ENCODE data around the gene SKA2. TPM values are rescaled to one million over a fixed set of nuclear protein-coding genes. Genes with fewer than 3 reads are reported as not detected.

Gene SKA2
- total RNA-seq, 6 donors from 2014 or later: 10.5 to 37.0 (median 23.9) TPM

DNA sequence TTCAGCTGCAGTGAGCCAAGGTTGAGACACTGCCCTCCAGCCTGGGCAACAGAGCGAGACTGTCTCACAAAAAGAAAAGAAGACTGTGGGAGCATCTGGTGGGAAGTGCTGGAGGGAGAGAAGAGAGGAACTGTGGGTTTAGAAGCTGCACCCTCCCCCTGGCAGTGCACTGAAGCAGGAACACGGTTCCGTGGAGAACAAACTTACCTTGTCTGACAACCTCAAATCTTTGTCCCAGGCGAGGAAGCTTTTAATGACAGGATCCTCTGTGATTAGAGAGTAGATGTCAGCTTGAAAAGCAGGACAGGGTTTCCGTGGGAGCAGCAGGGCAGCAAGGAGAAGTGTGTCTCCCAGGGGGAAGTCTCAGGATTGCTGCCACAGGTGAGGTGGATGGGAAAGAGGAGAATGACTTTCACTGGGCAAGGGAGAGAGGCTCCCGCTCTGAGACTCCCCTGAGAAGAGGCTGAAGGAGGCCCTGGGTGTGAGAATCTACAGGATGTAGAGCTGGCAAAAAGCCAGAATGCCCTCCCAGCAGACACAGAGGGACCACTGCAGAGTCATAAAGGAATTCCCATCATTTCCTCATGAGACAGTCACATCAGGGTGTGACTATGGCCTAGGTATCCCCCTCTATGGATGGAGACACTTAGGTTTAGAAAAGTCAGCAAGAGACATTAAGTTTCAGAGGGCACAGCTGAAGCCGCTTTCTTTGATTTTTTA lies 23.4 kb upstream of the SKA2 start:
- TF ChIP-seq, protein P1, sequence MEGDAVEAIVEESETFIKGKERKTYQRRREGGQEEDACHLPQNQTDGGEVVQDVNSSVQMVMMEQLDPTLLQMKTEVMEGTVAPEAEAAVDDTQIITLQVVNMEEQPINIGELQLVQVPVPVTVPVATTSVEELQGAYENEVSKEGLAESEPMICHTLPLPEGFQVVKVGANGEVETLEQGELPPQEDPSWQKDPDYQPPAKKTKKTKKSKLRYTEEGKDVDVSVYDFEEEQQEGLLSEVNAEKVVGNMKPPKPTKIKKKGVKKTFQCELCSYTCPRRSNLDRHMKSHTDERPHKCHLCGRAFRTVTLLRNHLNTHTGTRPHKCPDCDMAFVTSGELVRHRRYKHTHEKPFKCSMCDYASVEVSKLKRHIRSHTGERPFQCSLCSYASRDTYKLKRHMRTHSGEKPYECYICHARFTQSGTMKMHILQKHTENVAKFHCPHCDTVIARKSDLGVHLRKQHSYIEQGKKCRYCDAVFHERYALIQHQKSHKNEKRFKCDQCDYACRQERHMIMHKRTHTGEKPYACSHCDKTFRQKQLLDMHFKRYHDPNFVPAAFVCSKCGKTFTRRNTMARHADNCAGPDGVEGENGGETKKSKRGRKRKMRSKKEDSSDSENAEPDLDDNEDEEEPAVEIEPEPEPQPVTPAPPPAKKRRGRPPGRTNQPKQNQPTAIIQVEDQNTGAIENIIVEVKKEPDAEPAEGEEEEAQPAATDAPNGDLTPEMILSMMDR (IDR thresholded peaks at IDR 0.05): no peak
- no peak for TF ChIP-seq EP300 (IDR thresholded peaks at IDR 0.05)
- TF ChIP-seq POLR2AphosphoS5 (IDR thresholded peaks at IDR 0.05): no peak
- TF ChIP-seq POLR2A (IDR thresholded peaks at IDR 0.05): no peak
- H3K4me3 ChIP-seq: no peak overlapping the region
- no peaks in the 10 kb centered on the region for H3K4me1 ChIP-seq
- DNase-seq (no peak), ATAC-seq (ENCODE audit: low FRiP score in 2 of 2) (no peak)
- H3K36me3 ChIP-seq: no peaks in the 10 kb centered on the region
- H3K27me3 ChIP-seq: no peaks in the 10 kb centered on the region
- no peaks in the 10 kb centered on the region for H3K9me3 ChIP-seq
- H3K27ac ChIP-seq: no peak overlapping the region
- 85 to 86% methylated on average over 7 of the region's 7 CpGs for WGBS, 2 donors

DNA sequence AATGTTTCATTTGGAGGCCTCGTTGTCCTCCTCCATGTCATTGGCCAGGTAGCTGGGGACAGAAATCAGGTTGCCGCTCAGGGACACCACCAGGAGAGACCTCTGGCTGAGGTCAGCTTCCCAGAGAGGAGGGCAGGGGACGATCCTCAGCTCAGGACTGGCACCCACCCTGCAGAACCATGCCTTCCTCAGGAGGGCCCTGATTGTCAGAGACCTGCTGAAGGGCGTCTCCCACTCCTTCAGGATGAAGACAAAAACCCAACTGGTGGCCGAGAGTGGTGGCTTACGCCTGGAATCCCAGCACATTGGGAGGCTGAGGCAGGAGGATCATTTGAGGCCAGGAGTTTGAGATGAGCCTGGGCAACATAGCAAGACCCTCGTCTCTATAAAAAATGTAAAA lies 20.1 kb upstream of the SKA2 start:
- DNase-seq (no peak), ATAC-seq (ENCODE audit: low FRiP score in 2 of 2) (no peak)
- Histone ChIP-seq H3K27ac (no peak overlapping the region), H3K27me3 (no peaks in the 10 kb centered on the region), H3K4me3 (no peak overlapping the region), H3K36me3 (no peaks in the 10 kb centered on the region), H3K9me3 (no peaks in the 10 kb centered on the region), H3K4me1 (no peaks in the 10 kb centered on the region)
- TF ChIP-seq POLR2AphosphoS5 (IDR thresholded peaks at IDR 0.05): no peak
- TF ChIP-seq, protein P1 (IDR thresholded peaks at IDR 0.05): no peak
- WGBS, 2 donors: 98 to 100% methylated on average over 6 to 7 of the region's 7 CpGs

DNA sequence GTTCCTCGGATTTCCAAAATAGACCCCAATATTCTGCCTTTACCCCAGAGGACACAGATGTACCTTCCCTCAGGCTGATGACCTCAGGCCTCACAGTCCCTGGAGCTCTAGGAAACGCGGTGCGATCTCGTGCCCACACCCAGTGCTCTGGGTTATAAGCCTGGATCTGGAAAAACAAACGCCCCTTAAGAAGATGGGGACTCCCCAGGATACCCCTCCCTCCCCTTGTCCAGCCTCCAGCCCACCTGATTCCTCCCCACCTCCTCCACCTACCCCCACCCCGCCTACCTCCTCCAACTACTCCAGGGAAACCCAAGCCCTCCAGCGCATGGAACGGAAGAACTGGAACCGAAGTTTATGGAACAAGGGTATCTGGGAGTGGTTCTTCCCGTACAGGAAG lies 19.7 kb upstream of the SKA2 start:
- Histone ChIP-seq H3K27me3 (no peaks in the 10 kb centered on the region), H3K4me1 (no peaks in the 10 kb centered on the region), H3K4me3 (no peak overlapping the region), H3K9me3 (no peaks in the 10 kb centered on the region), H3K27ac (no peak overlapping the region), H3K36me3 (no peaks in the 10 kb centered on the region)
- ATAC-seq (ENCODE audit: low FRiP score in 2 of 2) (no peak), DNase-seq (no peak)
- 95 to 99% methylated on average over 9 to 11 of the region's 11 CpGs for WGBS, 2 donors
- no peak for TF ChIP-seq POLR2AphosphoS5 (IDR thresholded peaks at IDR 0.05)
- no peak for TF ChIP-seq EP300 (IDR thresholded peaks at IDR 0.05)
- no peak for TF ChIP-seq POLR2A (IDR thresholded peaks at IDR 0.05)
- TF ChIP-seq, protein P1 (IDR thresholded peaks at IDR 0.05): no peak

DNA sequence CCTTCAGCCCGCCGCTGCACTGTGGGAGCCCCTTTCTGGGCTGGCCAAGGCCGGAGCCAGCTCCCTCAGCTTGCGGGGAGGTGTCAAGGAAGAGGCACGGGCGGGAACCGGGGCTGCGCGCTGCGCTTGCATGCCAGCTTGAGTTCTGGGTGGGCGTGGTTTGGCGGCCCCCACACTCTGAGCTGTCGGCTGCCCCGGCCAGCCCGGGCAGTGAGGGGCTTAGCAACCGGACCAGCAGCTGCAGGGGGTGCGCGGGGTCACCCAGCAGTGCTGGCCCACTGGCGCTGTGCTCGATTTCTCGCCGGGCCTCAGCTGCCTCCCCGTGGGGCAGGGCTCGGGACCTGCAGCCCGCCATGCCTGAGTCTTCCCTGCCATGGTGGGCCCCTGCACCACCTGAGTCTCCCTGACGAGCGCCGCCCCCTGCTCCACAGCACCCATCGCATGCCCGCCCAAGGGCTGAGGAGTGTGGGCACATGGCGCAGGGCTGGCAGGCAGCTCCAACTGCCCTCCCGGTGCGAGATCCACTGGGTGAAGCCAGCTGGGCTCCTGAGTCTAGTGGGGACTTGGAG lies 17.5 kb upstream of the SKA2 start:
- peak in 1 of 2 donors; percentile 73 for DNase-seq
- no peaks in the 10 kb centered on the region for H3K36me3 ChIP-seq

More for the DNA sequence above, 17.5 kb upstream of the SKA2 start:
- H3K9me3 ChIP-seq: no peaks in the 10 kb centered on the region
- TF ChIP-seq POLR2AphosphoS5 (IDR thresholded peaks at IDR 0.05): no peak
- TF ChIP-seq, protein P1 (IDR thresholded peaks at IDR 0.05): no peak
- TF ChIP-seq POLR2A (IDR thresholded peaks at IDR 0.05): no peak
- TF ChIP-seq EP300 (IDR thresholded peaks at IDR 0.05): no peak
- H3K4me3 ChIP-seq: no peak overlapping the region
- no peak overlapping the region for H3K27ac ChIP-seq
- H3K27me3 ChIP-seq: no peaks in the 10 kb centered on the region
- H3K4me1 ChIP-seq: no peaks in the 10 kb centered on the region
- ATAC-seq (ENCODE audit: low FRiP score in 2 of 2): no peak
- 98 to 100% methylated on average over 8 to 10 of the region's 33 CpGs for WGBS, 2 donors
